Mesenteric fat pad (tissue), 1 donor: ENCODE data around the gene DLGAP1. TPM values are rescaled to one million over a fixed set of nuclear protein-coding genes. Genes with fewer than 3 reads are reported as not detected.
"Not testable (repeated sequence)": the region's sequence is repeated elsewhere in the genome, so short reads cannot be mapped to it uniquely, and the experiment has no call there.

Experiments
- DNase-seq: peaks from one replicate; pipeline ENCODE4 v3.0.0-alpha.2; 2020; ENCODE audit warnings: low spot score
- total RNA-seq: library from RNA; stranded (reverse); fragmentation: NEBNext Ultra II Directional; extraction: Animal tissue kit (Norgen Biotek cat#: 25700); gene quantifications from one replicate; pipeline ENCODE4 v1.2.1, GENCODE V29; 2021
- donor health status: DM: yes; HTN: yes; CAD: no.

Gene DLGAP1
- total RNA-seq, 1 donor from 2014 or later = 4.2 TPM

DNA sequence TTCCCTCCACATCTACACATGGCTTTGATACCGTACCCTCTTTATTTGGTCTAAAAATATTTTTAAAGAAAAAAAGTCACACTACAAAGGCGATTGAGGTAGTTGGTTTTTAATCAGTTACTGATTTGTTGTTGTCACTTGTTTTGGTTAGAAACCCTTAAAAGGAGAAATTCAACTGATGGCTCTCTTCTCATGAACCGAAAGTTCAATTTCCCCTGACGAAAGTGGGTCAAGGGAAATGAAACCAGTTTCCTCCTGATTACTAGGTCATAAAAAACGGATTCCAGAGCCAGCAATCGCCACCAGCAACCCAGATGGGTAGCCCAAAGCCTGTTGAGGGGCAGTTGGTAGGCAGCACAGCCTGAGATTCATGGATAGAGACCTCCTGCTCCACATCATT is 63.2 kb downstream of the DLGAP1 start:
- DNase-seq = no peak

DNA sequence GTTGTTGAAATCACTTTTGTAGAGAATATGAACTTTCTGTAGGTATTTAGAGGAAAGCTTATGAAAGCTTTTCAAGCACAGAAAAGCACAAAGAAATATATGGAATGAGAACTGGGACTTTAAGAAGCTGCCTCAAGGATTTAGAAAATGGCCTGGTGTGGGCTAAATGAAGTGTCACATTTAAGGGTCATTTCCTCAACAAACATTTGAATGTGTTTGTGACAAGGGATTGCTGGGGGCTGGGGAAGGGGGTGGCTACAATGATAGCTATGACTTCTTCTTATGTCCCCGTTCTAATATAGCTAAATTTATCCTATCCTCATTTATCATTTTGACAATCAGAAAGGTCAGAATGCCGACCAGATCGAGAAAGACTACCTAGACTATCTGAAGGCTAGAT is 69.2 kb downstream of the DLGAP1 start:
- no peak for DNase-seq

DNA sequence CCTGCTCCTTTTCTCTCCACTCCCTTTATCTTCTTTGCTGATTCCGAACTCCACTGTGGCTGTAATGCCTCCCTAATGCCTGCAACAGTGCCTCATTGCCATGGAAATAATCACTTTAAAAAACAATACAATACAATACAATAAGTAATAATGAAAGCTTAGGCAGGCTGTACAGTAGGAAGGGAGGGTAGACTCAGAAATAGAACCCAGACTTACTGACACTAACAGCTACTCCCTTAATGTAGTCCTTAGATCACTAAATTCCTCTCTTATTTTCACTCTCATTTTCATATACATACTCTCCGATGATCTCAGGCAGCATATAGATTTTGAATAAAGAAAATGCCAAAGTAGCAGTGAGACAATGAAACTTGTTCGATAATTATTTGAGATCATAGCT is 70.2 kb downstream of the DLGAP1 start:
- DNase-seq = no peak

DNA sequence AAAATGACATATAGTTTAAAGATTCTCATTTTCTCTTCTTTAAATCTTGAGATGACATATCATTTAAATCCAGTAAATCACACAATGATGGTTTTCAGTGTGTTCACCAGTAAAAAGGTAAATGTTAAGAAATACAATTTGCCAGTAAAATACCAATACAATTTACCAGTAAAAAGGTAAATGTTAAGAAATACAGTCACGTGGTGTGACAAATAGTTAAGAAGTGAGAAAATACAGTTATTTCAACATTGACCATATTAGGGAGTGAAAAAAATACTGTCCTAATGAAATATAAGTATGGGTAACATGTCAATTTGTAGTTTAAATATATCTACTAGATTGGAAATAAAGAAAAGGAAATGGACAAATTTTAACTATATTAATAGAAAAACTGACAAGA is 80.5 kb downstream of the DLGAP1 start:
- DNase-seq = no peak

DNA sequence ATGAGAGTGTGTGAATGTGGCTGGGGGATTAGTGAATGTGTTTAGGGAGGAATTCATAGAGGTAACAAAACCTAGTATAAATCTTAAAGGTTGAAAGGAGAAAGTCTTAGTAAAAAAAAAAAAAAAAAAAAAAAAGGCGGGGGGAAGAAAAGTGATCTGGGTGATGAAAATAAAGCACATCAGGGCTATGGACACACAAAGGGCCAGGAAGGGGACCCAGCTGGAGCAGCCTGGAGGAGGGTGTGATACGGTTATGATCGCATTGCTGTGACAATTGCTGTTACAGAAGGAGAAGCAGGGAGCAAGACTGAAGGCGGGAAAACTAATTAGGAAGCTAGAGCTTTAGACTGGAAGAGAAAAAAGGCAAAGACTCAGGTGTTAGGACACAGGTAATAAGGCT is 85.4 kb downstream of the DLGAP1 start:
- DNase-seq = no peak

DNA sequence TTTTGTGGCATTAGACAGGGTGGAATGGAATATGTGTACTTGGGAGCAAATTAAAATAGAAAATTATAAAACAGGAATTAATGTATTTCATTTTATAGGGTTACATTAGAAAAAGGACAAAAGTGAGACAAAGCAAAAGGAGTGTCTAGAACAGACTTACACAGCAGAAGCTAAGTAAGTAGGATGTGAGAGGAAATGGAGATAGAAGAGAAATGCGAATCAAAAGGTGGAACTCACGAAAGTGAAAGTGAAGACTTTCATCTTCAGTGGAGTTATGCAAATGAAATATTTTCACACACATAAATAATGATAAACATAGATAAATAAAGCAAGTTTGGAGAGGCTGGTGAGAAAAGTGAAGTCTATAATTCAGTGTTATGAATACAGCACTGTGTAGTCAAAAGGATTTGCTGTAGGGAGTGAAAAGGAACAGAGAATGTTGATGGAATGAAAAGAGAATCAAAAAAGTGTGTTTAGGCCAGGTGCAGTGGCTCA is 94.8 kb downstream of the DLGAP1 start:
- DNase-seq = no peak

DNA sequence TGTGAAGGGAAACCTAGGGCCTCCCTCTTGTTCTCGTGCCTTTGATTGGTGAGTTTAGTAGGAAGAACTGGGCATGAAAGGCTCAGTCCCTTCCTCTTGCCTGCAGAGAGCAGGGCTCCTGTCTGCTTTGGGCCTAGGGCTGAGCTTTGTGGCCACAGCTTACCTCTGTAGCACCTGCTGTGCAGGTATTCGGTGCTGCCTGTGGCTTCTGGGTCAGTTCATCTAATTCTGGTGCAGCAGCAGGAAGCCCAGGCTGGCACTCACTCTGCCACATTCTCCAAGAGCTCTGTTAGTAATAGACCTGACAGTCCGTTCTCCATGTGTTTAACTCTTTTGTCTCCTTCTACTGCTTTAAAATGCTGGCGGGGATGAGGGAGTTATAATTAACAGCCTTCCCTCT is 96.5 kb downstream of the DLGAP1 start:
- DNase-seq = no peak

DNA sequence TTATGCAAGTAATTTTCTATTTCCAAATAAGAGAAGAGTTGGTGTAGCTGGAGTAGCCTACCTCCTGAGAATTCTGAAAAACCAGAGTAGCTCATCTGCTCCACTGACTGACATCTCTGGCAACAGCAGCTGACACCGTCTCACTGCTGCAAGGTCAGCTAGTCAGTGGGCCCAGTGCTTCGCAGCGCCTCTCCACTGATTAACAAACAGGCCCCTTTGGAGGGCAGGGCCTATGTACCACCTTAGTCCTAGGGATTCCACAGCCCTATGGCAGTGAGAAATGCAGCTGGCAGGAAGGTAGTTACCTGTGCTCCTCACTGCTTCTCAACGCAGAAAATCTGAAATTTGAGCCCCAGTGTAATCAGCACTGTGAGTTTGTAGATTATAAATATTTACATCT is 97.5 kb downstream of the DLGAP1 start:
- no peak for DNase-seq

DNA sequence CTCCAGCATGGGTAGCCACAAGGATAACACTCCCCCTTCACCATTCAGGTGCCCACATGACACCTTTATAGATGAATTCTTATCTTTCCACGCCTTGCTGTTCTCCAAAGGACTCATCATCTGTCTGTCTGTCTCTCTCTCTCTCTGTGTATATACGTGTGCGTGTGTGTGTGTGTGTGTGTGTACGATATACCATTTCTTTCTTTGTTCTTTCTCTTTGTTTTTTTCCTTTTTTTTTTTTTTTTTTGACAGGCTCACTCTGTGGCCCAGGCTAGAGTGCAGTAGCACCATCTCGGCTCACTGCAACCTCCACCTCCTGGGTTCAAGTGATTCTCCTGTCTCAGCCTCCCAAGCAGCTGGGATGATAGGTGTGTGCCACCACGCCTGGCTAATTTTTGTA is 98.2 kb downstream of the DLGAP1 start:
- DNase-seq = no peak

DNA sequence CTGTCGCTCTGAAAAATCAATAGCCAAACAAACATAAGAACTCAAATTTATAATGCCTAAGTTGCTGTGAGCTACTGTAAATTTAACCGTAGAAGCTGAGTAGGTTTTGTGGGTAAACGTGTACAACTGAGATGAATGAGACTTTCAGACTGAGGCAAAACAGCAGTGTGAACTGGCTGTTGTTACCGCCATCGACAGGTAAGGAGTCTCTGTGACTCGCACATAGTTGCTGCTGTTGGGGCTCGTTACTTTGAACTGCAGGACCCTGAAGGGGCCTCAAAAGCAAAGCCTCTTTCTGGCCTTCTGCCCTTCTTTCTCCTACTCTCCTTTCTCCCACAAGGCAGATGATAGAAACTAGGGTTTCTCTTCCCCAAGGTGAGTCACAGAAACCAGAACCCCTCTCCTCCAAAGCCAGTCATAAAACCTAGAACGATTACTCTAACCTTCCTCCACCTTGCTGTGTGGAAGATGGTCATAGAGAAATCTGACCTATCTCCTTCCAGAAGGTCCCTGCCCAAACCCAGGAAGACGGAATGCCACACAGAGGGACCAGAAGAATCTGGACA is 101.2 kb downstream of the DLGAP1 start:
- no peak for DNase-seq

DNA sequence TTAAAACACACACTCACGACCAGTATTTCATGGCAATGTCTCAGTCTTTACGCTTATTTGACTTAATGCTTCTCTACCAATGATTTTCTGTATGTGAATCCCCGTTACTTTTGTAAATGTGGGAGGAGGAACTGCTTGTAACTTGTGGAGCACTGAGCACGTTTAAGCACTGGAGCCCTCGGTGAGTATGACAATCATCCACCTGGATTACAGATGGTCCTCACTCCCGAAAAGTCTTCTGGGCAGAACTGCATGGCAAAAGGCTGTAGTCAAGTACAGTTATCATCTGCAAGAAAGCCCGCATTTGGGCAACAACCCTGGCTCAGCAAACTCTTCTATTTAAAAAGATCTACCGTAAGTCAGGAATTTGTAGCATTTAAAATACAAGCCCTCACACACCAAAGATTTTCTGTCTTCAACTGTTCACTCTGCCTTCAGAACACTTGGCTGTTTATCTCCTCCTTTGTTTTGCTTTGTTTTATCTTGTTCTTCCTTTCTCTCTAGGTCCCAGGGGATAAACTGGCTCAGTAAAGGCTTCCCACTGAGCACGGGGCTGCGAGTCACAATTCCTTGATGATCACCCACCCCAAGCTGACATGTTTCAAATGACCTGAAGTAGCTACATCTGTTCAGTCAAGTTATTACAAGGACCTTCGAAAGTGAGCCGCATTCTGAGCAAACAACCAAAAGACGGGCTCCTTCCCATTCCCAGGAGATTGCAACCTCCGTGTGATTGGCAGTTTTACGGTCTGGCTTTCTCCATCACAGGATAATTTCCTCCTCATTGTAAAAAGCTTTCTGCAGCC is 102.2 kb downstream of the DLGAP1 start:
- no peak for DNase-seq

DNA sequence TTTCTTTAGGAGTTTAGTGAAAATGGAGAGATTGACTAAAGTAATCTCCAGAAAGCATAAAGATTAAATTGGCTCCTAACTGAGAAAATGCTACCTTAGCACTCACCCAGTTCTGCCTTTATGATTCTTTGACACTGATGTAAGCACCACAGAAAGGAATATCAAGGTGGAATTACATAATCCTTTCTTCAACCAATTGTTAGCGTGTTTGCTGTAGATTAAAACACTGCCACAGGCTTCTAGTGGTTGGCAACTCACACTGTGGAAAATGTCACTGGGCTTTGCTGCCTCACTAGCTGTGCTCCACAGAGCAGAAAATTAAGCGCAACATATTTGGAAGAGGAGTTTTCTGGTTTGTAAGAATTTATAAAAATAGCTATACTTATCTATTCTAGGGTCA is 104.1 kb downstream of the DLGAP1 start:
- DNase-seq = no peak

DNA sequence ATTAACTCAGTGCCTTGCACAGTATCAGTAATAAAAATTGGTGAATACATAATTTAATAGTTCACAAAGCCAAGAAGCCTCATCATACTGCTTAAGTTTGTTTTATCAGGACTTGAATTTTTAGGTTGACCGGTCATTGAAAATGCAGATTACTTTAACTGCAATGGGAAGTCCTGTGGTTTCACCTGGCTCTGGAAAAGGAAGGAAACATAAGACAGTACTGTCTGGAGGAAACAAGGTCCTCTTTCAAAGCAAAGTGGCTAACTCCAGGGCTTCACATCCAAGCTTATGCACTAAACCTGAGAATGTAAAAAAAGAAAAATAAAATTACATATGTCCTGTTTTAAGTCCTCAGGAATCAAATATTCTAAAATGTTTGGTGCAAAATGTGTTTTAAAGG is 119.7 kb downstream of the DLGAP1 start:
- DNase-seq = no peak

DNA sequence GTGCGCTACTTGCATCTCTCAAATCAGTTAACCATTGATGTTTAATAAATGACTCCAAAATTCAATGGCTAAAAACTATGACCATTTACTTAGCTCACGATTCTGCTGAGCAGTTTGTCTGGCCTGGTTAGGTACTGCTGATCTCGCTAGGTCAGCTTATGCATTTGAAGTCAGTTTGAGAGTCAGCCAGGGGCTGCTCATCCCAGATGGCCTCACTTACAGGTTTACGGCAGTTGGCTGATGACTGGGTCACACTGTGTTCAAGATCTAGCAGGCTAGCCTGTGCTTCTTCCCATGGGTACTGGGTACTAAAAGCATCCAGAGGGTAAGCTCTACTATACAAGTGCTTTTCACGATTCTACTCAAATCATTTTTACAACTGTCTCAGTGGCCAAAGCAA is 122.1 kb downstream of the DLGAP1 start:
- no peak for DNase-seq

DNA sequence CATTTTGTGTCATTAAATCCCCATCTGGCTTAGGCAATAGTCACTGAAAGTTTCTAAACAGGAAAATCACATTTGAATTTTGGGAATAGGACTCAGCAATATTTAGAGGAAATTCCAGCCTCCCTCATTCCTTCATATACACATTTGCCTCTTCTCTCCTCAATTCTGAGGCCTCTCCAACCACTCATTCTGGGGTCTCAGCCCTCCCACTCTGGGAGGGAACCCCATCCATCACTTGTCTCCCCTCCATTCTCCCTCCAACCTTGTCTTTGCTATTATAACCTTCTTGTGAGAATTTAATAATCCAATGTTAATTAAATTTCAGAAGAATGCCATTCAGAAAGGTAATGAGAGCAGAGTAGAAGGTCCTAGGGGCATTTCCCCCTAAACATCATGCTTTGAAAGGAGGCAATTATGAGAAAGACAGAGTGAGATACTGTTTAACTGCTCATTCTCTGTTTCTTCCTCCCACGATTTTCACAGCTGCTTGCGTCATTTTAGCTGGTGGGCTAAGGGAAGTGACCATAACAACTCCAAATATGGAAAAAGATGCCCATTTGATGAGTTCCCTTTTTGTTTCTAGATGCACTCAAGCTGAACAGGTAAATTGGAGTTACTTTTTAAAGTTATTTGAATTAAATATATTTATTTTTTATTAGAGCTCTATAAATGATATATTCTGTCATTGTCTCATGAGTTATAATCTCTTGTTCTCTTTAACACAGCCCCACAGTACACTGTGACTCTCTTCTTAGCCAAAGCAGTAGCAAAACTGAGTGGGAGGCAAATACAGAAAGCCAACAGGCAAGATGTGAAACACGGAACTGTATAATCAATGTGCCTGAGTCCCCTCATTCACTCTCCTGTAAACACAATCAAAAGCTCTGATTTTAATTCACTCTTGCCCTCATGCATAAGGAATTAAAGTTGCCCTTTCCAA is 135.1 kb downstream of the DLGAP1 start:
- DNase-seq = no peak

DNA sequence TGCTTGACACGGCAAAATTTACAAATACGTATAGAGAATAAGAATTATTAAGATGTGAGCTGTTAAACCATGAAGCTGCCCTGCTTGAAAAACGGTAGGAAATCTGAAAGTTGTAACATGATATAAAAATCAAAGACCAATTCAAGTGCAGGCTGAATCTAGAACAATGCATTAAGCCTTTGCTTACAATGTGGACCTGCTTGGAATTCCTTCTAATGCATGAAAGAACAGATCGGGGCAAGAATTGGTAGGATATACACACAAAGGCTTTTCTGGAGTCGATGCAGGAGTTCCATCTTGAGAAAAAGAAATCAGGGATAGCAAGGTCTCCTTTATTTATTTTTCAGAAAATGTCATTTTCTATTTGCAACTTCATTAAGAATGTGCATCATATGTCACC is 136.8 kb downstream of the DLGAP1 start:
- no peak for DNase-seq

DNA sequence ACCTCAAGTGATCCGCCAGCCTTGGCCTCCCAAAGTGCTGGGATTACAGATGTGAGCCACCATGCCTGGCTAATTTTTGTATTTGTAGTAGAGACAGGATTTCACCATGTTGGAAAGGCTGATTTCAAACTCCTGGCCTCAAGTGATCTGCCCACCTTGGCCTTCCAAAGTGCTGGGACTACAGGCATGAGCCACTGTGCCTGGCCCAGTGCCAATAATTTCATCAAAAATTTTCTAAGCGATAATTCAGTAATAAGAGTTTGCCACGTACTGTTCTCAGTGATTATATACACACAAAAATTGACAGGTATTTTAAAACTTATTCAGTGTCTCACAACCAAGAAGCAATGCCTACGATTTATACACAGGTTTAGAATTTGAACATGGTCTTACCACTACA is 143.2 kb downstream of the DLGAP1 start:
- not testable (repeated sequence) for DNase-seq

DNA sequence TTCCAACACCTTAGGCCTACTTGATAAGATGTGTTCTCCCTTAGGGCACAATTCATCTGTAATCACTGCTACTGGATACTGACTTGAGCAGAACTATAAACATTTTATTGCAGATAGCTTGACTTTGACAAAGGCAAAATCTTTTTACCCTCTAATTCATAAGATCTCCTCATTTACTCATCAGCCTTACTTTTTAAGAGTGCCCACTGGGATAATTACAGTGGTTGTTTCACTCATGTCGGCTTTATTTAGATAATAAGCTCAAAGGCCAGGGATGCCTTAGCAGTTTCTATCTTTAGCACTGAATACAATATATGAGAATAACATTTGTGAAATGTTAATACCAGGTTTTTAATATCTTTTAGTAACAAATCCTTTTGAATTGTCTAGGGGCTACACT is 144.0 kb downstream of the DLGAP1 start:
- no peak for DNase-seq

DNA sequence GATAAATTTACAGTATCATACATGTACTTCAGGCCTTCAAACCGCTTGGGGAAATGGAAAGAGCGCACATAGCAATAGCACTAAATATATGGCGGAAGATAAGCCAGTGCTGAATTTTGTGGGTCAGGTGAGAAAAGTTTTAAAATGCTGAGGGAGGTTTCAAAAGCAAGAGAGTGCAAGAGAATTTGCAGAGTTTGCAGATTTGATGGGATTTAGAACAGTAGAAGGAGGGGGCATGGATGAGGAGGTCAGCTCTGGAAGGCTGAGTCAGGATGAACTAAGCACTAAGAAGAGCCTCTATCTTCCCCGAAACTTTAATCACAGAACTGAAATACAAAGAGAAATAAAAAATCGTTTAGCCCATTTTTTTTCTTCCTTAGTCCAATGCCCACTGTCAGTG is 145.9 kb downstream of the DLGAP1 start:
- no peak for DNase-seq

DNA sequence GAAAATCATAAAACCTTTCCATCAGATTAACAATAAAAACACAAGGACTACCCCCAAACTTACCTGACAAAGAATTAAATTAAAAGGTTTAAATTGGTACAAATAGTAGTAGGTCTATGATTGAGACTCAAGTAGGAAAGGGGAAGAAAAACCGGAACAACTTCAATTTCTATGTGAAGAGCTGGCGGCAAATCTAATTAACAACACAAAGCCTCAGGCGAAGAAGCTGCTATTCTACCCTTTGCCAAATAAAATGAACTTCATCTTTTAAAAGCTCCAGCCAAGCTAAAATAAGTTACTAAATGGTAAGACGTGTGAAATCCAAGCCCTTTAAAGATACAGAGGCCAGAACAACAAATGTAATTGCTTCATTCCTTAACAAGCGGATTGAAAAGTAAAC is 146.5 kb downstream of the DLGAP1 start:
- DNase-seq = no peak

DNA sequence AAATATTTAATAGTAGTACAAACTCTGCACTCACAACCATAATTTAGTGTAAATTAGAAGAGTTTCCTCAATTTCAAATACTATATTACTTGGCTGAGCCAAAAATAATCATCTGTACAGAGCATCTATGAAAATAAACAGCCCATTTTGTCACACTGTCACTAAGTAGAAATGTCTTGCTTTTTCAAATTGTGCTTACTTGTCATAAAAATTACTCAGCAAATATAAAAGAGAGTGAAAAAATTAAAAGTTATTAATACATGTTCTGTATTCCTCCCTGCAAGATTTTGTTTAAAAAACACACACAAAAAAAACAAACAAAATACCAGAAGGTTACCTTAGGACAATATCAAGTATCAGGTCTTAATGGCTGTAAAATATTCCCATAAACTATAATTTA is 155.7 kb downstream of the DLGAP1 start:
- no peak for DNase-seq

DNA sequence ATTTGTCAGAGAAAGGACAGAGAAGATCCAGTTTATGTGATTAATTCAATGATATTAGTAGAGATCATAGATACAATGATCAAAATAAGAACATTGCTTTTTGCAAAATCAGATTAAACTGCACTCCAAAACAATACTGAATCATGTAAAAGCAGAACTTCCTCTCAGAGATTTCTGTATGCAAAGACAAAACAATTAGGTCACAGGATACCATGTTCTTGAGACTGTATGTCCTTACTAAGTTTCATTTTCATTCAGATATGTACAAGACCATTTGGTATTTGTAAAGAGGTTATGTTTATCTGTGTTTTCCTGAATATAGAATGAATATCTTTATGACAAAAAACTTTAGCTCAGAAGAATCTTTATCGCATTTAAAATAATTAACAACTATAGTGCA is 161.8 kb downstream of the DLGAP1 start:
- no peak for DNase-seq
